Prostate gland (tissue), 2 donors: ENCODE data around the gene PEAR1.

ENCODE experiments used
- CTCF ChIP-seq, 4 experiments: fragments of 200-600 bp in 2 of 4; fragments of 450-650 bp in 2 of 4; sonication (generic) in 2 of 4; IDR thresholded peaks; 1 replicate in 3 of 4; 2 replicates in 1 of 4; pipeline ENCODE4 v1.5.1; 2016 to 2019; ENCODE audit warnings: antibody characterized with exemption in 4 of 4, mild to moderate bottlenecking in 2 of 4, moderate library complexity in 2 of 4
- POLR2AphosphoS5 ChIP-seq: sonication (generic); formaldehyde crosslinking; IDR thresholded peaks from one replicate; pipeline ENCODE4 v1.6.1; 2017; ENCODE audit warnings: antibody characterized with exemption

GRCh38 chr1:156953571-156953970, 60.1 kb downstream of the PEAR1 start:
- TF ChIP-seq POLR2AphosphoS5, result no peak
- TF ChIP-seq CTCF (IDR thresholded peaks at IDR 0.05), result no peak
